PFSK-1 (cell line): ENCODE measurements around the gene MTUS2.

Experiments used
- FOXP2 ChIP-seq: optimal IDR thresholded peaks from 2 replicates; pipeline ENCODE3; 2011; ENCODE audit warnings: borderline replicate concordance, control low read depth, inconsistent platforms; ENCODE audit not compliant: insufficient read depth; ENCODE audit errors: extremely low read length, extremely low read depth
- POLR2AphosphoS5 ChIP-seq: IDR thresholded peaks from 2 replicates; pipeline ENCODE4 v1.6.1; 2012; ENCODE audit warnings: low read depth, mild to moderate bottlenecking, control low read depth, low read length, moderate library complexity
- REST ChIP-seq, 2 experiments: IDR thresholded peaks; 2 replicates each; pipeline versions ENCODE4 v1.6.1 to v1.8.0; 2011 to 2012; ENCODE audit warnings: low read depth in 2 of 2, low read length in 2 of 2, control low read depth in 1 of 2, inconsistent platforms in 1 of 2, mild to moderate bottlenecking in 1 of 2, moderate library complexity in 1 of 2; ENCODE audit not compliant: insufficient read depth in 1 of 2
- SIN3A ChIP-seq: IDR thresholded peaks from 2 replicates; pipeline ENCODE4 v1.6.1; 2012; ENCODE audit warnings: mild to moderate bottlenecking, low read length, moderate library complexity, borderline replicate concordance; ENCODE audit not compliant: insufficient read depth
- TAF1 ChIP-seq: IDR thresholded peaks from 2 replicates; pipeline ENCODE4 v1.6.1; 2012; ENCODE audit warnings: low read length, control low read depth, borderline replicate concordance; ENCODE audit not compliant: insufficient read depth

Gene MTUS2

DNA sequence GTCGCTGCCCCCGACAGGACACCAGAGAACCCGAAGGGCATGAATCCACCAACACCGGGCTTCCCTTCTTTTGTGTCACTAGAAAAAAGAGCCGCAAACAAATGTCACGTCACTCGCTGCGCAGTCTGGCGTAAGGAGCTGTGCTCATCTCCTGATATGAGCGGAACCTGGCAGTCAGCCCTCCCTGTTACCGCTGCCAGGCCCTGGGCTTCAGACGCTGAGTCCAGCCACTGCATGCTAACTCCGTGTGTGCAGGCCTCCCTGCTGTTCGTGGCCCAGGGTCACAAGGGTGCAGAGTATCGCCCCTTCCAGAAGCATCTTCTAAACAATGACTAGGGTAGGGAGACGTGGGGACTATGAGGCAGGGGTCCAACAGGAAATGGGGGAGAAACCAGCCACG lies 704.0 kb downstream of the MTUS2 start:
- TF ChIP-seq REST (IDR thresholded peaks at IDR 0.05; ENCODE audit: insufficient read depth in 1 of 2, low read depth in 2 of 2, low read length in 2 of 2) (no peak), POLR2AphosphoS5 (no peak), SIN3A (no peak), FOXP2 (no peak), TAF1 (no peak)

DNA sequence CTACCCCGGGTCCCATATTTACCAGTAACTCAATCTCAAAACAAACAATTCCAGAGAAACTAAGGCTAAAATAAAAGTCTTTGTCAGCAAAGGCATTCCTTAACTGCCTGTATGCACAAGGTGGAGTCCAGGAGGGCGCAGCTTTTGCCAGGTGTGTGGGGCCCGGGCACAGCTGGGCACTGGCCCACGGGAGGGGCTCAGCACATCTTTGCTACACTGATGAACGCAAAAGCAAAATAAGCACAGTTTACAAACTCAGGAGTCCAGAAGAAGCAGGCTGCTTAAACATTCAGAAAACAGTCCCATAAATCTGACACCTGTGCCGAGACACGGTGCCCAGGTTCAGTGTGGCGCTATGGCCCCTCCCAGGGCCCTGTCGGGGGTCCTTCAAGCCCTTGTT lies 704.5 kb downstream of the MTUS2 start:
- TF ChIP-seq FOXP2 (no peak), SIN3A (no peak), POLR2AphosphoS5 (no peak), REST (IDR thresholded peaks at IDR 0.05; ENCODE audit: insufficient read depth in 1 of 2, low read depth in 2 of 2, low read length in 2 of 2) (no peak), TAF1 (no peak)

GRCh38 chr13:29525757-29526156 lies 705.6 kb downstream of the MTUS2 start:
- TF ChIP-seq SIN3A (no peak), POLR2AphosphoS5 (no peak), TAF1 (no peak), FOXP2 (no peak), REST (IDR thresholded peaks at IDR 0.05; ENCODE audit: insufficient read depth in 1 of 2, low read depth in 2 of 2, low read length in 2 of 2) (no peak)

- TF ChIP-seq FOXP2 (no peak), REST (IDR thresholded peaks at IDR 0.05; ENCODE audit: insufficient read depth in 1 of 2, low read depth in 2 of 2, low read length in 2 of 2) (no peak), SIN3A (no peak), POLR2AphosphoS5 (no peak), TAF1 (no peak)
Observed at GRCh38 chr13:29526741-29527140, 706.6 kb downstream of the MTUS2 start.

DNA sequence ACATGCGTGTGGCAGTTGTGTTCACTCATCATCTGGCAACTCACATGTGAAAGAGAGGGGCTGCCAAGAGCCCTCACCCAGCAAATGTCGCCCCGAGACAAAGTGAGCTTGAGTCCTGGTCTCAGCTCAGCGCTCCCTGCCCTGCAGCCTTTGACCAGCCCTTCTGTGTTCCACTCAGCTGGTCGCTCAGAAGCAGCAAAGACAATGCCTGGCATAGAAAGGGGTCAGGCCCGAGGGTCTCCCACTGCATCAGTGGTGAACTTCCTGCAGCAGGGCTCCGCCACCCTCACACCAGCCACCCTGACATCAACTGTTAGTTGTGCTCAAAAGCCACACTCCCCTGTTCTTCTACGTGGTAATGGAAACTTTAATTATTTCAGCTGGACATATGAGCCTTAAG lies 707.4 kb downstream of the MTUS2 start:
- TF ChIP-seq TAF1: no peak
- no peak for TF ChIP-seq FOXP2
- TF ChIP-seq REST (IDR thresholded peaks at IDR 0.05; ENCODE audit: insufficient read depth in 1 of 2, low read depth in 2 of 2, low read length in 2 of 2): no peak
- no peak for TF ChIP-seq POLR2AphosphoS5
- no peak for TF ChIP-seq SIN3A
